ENCODE data around the gene MANBA.
"Not testable (repeated sequence)": the region's sequence is repeated elsewhere in the genome, so short reads cannot be mapped to it uniquely, and the experiment has no call there.

The MANBA gene

DNA sequence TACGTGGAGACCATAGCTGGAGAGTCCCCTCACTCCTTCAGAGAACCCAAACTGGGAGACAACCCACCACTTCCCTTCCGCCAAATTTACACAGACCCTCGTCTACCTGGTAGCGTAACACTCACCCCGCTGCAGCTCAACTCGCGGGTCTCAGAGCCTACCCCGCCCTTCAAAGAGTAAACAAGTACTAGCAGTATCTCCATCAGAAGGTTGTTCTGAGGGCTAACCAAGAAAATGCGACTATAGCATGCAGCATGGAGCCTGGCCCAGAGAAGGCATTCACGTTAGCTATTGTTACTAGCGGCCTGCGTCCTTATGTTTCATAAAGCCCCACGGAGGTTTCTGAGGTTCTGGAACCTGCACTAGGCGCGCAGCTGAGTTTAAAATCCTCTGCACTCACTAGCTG lies 531 bp upstream of the MANBA start:
- DNase-seq: peak in 1 of 2 experiments; percentile 24

DNA sequence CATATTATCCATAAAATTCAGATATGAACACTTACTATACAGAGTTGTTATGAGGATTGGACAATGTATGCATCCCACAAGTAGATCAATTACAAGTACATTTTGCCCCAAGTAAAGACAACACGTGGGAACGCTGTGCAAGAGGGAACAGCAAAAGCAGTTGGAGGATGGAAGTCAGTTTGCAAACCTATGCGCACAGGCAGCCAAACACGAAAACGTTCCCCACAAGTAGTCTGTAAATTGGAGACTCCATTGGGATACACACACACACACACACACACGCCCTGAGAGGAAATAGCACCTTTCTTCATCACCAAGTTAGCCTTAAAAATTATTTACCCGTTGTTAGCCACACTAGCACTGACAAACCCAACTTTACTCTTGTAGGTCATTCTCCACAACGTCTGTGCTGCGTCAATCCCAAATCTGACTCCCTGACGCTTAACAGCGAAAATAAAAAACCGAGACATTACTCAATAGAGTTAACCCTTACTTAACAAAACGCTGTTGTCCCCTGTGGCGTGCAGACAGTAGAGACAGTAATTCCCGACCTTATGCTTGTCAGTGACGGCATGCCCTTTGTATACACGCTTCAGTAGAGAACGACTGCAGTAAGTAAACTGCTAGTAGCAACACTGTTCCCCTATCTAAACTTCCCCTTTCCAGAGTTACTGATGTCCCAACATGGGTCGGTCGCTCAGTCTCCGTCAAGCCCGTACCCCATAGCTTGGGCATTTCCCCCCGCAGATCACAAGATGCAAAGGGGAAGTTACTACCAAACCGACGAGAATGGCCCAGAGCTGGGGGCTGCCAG lies 730 bp downstream of the MANBA start:
- DNase-seq: peak; percentile 95 to 96

- peak; percentile 69 to 72 for DNase-seq
Measured at GRCh38 chr4:102758241-102759160, 2.3 kb downstream of the MANBA start.

- DNase-seq: no peak
Measured at GRCh38 chr4:102757681-102758080, 3.1 kb downstream of the MANBA start.

GRCh38 chr4:102754044-102754443 lies 6.7 kb downstream of the MANBA start:
- no peak for DNase-seq

DNA sequence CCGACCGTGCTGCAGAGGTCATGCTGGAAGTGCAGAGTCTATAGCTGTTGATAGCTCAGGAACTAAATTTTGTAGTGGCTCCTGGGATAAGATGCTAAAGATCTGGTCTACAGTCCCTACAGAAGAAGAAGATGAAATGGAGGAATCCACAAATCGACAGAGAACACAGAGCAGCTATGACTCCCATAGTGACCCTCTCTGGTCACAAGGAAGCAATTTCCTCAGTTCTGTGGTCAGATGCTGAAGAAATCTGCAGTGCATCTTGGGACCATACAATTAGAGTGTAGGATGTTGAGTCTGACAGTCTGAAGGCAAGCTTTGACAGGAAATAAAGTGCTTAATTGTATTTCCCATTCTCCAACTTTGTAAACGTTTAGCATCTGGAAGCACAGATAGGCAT lies 8.8 kb downstream of the MANBA start:
- DNase-seq: peak; percentile 2 to 8

DNA sequence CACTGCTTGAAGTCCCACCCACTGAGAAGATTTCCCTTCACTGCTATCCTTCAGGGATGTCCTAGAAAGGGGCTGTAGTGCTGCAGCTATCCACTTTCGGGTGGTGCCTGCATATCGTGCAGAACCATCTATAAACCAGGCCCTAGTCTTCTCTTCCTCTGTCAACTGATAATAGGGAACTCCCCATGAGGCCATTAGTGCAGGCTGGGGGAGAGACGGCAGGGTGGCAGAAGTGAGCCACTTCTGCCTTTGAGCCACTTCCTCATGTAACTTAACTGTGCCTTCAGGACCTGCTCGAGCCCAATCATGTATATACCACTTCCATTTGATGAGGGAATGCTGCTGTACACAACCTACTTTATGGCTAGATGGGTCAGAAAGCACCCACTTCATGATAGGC lies 17.4 kb downstream of the MANBA start:
- DNase-seq: peak; percentile 72 to 73

DNA sequence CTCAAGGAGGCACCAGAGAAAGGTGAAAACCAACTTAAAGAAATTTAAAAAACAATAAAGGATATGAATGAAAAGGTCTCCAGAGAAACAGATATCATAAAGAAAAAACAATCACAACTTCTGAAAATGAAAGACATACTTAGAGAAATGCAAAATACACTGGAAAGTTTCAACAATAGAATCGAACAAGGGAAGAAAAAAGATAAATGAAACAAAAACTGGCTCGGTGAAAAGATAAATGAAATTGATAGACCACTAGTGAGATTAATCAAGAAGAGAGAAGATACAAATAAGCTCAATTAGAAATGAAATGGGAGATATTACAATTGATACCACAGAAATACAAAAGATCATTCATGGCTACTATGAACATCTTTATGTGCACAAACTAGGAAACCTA lies 22.0 kb downstream of the MANBA start:
- not testable (repeated sequence) for DNase-seq

- DNase-seq: no peak
Measured at GRCh38 chr4:102736636-102737549, 23.9 kb downstream of the MANBA start.

DNA sequence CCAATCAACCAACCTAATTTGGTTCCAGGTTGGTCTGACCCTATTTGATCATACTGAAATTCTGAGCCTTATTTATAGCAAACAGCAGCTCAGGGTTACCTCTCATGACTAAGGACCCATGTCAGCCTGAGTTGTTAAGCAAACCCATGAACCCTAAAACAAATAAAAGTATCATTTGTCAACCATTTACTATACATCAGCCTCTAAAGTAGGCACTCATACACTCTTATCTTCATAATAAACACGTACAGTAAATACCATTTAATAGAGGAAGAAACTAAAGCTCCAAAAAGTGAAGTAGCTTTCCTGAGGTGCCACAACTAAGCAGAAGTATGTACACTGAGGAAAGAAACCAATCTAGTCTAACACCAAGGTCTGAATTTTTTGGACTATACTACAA lies 25.2 kb downstream of the MANBA start:
- DNase-seq: peak in 1 of 2 experiments; percentile 3

GRCh38 chr4:102734591-102735385 lies 26.0 kb downstream of the MANBA start:
- DNase-seq: peak; percentile 64 to 77

DNA sequence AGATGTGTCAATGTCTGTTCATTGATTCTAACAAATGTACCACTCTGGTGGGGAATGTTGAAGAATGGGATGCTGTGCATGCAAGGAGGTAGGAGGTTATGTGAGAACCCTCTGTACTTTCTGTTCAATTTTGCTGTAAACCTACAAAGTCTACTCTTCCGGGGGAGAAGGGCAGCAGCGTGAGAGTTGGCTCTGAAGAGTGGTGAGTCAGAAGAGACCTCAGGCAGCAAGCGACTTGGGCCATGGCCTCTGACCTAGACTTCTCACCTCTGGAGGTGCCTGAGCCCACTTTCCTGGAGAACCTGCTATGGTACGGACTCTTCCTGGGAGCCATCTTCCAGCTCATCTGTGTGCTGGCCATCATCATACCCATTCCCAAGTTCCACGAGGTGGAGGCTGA lies 26.7 kb downstream of the MANBA start:
- no peak for DNase-seq

- no peak for DNase-seq
Measured at GRCh38 chr4:102733084-102733483, 27.7 kb downstream of the MANBA start.

DNA sequence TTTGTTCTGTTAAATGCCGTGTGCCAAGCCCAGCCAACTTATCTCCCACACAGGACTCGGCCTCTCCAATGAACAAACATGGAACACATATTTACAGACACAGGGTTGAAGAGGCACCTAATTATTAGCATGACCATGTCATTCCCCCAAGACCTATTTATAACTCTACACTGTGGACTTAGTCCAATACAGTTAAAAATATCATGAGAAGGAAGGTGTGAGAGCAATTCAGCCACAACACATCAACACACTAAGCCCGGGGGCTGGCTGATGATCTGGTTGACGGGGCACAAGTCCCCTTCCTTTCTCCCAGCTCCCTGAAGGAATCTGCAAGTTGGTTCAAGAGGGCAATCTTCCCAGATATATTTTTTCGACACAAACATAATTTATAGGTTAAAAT lies 28.1 kb downstream of the MANBA start:
- DNase-seq: no peak

GRCh38 chr4:102730968-102731533 lies 29.7 kb downstream of the MANBA start:
- DNase-seq: no peak

- DNase-seq: not testable (repeated sequence)
Measured at GRCh38 chr4:102729486-102729885, 31.3 kb downstream of the MANBA start.

- DNase-seq: not testable (repeated sequence)
Measured at GRCh38 chr4:102726919-102727318, 33.8 kb downstream of the MANBA start.

- DNase-seq: no peak
Measured at GRCh38 chr4:102726068-102726467, 34.7 kb downstream of the MANBA start.

DNA sequence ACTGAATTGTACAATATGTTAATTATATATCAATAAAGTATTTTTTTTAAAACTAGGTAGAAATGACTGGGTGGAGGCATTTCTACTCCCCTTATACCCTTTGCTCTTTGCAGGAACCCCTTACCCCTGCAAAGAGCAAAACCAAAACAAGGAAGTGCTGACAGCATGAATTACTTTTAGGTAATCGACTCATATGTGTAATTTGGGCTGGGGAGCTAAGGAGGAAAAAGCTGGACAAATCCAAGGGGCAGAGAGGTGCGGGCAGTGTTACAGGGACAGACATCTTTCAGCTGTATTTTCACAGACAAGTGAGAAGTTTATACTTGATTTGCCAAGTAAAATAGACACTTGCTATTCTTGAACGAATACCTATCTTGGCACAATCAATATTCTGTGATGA lies 35.5 kb downstream of the MANBA start:
- DNase-seq: no peak

GRCh38 chr4:102723511-102723910 lies 37.3 kb downstream of the MANBA start:
- DNase-seq: no peak

DNA sequence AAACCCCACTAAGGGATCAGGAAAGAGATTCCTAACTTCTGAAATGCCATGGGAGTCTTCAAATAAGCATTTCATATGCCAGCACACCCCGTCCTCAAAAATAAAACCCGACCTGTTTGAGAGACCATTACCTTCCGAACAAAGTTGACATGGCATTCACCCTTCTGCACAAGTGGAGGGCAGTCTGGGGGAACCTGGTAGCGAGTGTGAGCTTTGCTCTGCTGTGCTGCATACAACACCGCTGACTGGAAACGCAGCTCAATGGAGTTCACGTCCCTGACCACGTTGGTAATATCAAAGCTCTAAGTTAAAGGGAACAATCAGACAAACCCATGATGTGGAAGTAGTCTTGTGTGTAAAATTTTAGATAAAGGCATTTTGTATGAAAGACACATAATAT lies 38.0 kb downstream of the MANBA start:
- DNase-seq: no peak
